ENCODE data around the gene ALDH5A1. TPM values are rescaled to one million over a fixed set of nuclear protein-coding genes. Genes with fewer than 3 reads are reported as not detected.
"Not testable (repeated sequence)": the region's sequence is repeated elsewhere in the genome, so short reads cannot be mapped to it uniquely, and the experiment has no call there.

ALDH5A1 gene
- total RNA-seq, 1 experiment from 2014 or later, result 2.1 TPM

GRCh38 chr6:24486065-24486464, 8.7 kb upstream of the ALDH5A1 start:
- no peak for DNase-seq (ENCODE audit: low read depth)

DNA sequence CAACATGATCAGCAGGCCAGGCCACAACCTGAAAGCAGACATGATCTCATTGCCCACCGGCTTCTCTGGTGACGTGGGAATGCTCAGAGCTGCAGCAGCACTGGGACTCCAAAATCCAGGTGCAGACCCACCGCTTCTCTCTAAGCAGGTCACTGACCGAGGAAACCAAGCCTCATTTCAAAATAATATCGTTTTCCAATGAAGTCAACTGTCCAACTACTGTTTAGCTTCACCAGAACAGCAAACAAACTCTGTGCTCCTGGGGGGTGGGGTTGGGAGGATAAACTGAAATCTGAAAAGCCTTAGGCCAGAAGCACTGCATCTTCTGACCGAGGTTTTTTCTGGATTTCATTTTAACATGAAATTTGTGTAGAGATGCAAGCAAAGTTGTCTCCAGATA, 5.3 kb upstream of the ALDH5A1 start, which contains the start of gene GPLD1:
Gene GPLD1 (minus strand): TSS at position 109 of the 400 bp plus-strand sequence. CDS start 67 bp downstream, at position 42.
- no peak for DNase-seq (ENCODE audit: low read depth)

DNA sequence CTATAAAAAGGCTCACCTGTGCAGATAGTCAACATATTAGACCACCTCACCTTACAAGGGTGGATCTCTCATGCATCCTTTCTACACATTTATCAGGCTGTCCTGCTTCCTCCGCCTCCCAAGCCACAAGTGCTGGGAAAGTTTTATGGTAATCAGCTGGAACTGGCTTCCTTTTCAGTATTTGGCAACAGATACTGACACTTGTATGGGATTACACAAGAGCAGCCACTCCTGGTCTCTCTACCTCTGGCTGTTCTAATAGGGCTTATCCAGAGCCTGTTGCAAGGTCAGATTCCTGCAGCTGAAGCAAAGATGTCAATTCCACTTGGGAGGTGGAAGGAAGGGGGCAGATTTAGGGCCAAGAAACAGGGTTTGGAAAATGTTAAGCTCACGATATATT, 4.9 kb upstream of the ALDH5A1 start:
- no peak for DNase-seq (ENCODE audit: low read depth)

DNA sequence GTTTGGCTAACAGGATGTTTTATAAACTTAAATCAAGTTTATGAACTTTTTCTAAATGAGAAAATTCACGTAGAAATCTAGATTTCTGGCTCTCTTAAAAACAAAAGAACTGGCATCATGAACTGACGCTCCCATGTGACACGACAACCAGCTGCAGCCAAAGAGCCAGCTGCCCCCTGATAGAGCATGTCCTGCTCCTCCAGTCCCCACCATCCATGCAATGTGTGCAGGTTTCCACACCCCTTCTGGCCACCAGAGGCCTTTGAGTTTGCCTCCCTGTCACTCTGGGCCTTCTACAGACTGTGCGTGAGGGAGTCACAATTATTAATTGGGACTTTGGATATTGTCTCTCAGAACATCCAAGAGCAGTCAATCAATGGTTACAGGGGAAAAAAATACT, 3.8 kb upstream of the ALDH5A1 start:
- DNase-seq (ENCODE audit: low read depth), result no peak

- DNase-seq (ENCODE audit: low read depth), result peak; percentile 33
Observed at GRCh38 chr6:24492475-24492874, 2.3 kb upstream of the ALDH5A1 start.

DNA sequence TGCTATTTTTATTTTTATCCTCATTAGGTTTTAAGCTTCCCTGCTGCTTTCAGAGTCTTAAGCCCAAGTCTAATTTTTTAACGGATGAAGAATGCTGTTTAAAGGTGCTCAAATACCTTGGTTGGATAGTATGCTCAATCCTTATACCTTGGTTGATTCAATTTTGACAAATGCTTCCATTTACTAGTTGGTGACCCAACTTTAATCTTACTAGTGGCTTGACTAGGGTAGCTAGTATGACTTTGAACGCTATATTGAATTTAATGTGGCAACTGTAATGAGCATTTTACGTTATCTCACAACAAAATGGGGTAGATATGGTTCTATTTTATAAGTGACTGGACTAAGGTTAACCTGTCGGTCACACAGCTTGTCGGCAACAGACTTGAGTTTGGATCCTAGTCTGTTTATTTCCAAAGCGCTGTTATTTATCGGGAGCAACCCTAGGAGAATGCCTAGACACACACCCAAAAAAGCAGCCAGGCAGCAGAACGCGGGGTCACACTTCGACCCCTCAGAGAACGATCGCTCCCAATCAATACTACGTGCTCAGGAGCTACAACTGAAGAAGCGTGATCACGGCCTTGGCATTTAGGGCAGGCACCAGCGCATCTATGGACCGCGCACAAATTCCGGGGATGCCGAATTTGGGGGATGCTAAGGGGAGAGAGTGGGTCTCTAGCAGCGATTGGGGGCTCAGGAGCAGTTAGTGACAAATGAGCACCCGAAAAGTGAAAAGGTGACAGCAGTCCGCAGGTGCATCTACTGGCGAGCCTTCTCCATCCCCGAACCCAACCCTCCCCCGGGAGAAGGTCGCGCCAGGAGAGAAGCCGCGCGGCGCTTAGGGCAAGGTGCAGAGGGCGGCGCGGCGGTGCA, 586 bp upstream of the ALDH5A1 start:
- DNase-seq (ENCODE audit: low read depth), result no peak

DNA sequence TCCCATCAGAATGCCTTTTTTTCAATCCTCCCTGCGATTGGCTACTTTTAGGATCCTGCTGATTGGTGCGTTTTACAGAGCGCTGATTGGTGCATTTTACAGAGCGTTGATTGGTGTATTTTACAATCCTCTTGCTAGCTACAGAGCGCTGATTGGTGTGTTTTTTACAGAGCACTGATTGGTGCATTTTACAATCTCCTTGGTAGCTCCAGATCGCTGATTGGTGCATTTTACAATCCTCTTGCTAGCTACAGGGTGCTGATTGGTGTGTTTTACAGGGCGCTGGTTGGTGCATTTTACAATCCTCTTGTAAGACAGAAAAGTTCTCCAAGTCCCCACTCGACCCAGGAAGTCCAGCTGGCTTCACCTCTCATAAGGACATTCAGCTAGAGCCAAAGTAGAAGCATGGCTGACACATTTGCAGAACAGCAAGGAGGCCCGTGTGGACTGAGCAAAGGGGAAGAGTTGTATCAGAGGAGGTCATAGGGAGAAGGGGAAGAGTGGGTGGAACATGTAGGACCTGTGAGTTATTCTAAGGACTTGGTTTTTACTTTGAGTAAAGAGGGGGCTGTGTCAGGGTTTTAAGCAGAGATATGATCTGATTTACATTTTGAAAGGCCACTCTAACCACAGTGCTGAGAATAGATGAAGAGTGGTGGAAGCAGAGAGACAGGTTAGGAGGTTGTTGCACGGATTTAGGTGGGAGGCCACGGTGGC, 2.6 kb downstream of the ALDH5A1 start:
- DNase-seq (ENCODE audit: low read depth), result no peak

DNA sequence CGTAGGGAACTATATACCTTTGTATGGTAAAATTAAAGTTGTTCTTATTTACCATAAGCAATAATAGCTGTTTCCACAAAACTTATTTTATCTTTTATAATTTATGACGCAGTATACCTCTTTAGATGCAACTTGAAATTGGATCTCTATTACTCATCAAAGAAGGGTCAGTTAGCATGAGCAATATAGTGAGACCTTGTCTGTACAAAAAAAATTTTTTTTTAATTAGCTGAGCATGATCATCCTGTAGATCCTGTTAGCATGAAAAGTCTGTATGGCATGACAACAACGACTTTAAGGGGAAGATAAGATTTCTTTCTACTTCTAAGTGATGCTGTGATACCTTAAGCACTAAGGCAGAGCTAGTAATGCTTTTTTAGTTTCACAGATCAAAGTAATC, 5.9 kb downstream of the ALDH5A1 start:
- no peak for DNase-seq (ENCODE audit: low read depth)

DNA sequence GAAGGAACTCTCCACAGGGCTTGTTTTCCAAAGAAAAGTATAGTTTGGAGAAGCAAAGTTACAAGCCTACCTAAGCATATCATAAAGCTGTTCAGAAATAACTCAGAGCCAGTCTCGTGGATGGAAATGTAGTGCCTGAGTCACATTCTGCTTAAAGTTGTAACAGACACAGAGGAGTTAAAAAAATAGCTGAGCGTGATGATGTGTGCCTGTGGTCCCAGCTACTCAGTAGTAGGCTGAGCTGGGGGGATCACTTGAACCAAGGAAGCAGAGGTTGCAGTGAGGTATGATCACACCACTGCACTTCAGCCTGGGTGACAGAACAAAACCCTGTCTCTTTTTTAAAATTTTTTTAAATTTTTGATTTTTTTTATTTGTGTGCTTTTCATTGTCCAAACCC, 6.6 kb downstream of the ALDH5A1 start:
- DNase-seq (ENCODE audit: low read depth), result no peak

DNA sequence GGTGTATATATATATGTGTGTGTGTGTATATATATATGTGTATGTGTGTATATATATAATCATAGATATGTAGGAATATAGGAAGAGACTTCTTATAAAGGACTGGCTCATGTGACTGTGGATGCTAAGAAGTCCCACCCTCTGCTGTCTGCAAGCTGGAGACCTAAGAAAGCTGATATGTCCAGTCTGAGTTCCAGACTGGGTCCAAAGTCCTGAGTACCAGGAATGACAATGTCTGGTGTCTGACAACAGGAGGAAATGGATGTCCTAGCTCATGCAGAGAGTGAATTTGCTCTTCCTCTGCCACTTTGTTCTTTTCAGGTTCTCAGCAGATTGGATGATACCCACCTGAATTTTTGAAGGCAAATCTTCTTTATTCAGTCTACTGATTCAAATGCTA, 7.1 kb downstream of the ALDH5A1 start:
- no peak for DNase-seq (ENCODE audit: low read depth)

- DNase-seq (ENCODE audit: low read depth), result no peak
Observed at GRCh38 chr6:24504287-24504648, 9.5 kb downstream of the ALDH5A1 start.

DNA sequence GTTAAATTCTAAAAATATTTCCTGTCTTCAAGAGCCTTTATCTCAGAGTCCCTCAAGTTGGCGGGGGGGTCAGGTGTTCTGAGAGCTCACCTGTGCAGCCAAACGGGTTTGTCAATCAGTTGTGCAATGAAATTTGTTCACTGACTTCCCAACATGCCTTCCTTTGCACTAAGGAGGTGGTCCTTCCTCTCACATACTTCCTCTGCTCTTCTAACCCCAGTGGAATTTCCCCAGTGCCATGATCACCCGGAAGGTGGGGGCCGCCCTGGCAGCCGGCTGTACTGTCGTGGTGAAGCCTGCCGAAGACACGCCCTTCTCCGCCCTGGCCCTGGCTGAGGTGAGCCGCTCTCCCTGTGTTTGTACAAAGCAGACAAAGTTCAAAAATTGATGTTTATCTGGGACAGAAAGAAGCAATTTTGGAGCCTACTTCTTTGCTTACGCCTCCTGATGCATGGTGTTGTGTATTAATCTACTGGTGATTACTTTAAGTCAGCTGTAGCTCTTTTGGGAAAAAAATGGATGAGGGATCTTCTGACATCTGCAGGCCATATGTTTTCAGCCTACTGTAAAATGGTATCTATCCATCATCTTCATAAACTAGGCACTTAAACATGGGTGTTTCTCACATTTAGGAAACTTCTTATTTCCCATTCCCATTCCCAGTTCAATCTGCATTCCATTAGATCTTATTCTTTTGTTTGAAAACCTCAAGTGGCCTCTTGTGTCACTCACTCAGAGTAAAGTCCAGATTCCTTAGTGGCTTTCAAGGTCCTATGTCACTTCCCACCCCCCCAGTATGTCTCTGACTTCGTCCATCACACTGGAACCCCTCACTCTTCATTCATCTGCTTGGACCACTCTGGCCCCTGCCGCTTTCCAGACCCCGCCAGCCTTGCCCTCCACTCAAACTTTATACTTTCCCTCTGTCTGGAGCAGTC, 10.1 kb downstream of the ALDH5A1 start:
- peak; percentile 34 for DNase-seq (ENCODE audit: low read depth)

DNA sequence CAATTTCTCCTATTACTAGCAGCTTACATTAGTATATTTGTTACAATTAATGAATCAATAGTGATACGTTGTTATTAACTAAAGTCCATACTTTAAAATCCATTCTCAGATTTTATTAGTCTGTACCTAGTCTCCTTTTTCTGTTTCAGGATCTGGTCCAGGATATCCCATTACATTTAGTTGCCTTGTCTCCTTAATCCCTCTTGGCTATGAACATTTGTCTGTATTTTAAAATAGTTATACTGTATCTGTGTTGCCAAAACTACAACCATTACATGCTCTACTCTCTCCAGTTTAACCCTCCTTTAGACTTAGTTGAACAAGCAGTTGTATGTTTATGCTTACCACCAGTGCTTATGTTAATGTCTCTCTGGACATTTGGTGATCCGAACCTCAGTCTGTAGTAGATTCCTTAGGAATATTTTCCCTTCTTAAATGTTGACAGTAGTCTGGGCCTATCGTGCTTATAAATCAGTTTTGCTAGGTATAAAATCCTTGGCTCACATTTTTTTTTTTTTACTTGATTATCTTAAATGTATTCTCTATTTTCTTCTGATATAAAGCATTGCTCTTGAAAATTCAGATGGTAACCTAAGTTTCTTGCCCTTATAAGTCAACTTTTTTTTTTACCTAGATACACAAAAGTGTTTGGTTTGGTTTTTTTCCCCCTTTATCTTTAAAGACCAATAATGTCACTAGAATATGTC, 12.2 kb downstream of the ALDH5A1 start:
- DNase-seq (ENCODE audit: low read depth), result no peak

GRCh38 chr6:24511976-24512375, 17.2 kb downstream of the ALDH5A1 start:
- not testable (repeated sequence) for DNase-seq (ENCODE audit: low read depth)

DNA sequence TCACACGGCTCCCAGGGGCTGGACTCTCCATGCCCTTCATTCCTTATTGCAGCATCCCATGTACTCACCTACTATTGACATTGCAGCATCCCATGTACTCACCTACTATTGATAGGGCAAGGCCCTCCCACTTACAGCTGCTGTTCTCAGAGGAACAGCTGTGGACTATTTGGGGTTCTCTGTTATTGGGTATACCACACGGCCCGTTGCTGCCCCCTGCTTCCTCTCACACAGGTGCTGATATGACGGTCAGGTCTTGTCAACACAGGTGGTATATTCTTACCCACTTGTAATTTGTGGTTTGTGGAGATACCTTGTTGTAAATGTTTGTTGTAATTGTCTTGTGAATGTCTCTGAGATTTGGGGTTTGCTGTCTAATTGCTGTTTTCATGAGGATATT, 18.8 kb downstream of the ALDH5A1 start:
- DNase-seq (ENCODE audit: low read depth), result no peak

- no peak for DNase-seq (ENCODE audit: low read depth)
Observed at GRCh38 chr6:24517659-24518543, 23.1 kb downstream of the ALDH5A1 start.

GRCh38 chr6:24520929-24521546, 26.3 kb downstream of the ALDH5A1 start:
- DNase-seq (ENCODE audit: low read depth), result peak; percentile 49

DNA sequence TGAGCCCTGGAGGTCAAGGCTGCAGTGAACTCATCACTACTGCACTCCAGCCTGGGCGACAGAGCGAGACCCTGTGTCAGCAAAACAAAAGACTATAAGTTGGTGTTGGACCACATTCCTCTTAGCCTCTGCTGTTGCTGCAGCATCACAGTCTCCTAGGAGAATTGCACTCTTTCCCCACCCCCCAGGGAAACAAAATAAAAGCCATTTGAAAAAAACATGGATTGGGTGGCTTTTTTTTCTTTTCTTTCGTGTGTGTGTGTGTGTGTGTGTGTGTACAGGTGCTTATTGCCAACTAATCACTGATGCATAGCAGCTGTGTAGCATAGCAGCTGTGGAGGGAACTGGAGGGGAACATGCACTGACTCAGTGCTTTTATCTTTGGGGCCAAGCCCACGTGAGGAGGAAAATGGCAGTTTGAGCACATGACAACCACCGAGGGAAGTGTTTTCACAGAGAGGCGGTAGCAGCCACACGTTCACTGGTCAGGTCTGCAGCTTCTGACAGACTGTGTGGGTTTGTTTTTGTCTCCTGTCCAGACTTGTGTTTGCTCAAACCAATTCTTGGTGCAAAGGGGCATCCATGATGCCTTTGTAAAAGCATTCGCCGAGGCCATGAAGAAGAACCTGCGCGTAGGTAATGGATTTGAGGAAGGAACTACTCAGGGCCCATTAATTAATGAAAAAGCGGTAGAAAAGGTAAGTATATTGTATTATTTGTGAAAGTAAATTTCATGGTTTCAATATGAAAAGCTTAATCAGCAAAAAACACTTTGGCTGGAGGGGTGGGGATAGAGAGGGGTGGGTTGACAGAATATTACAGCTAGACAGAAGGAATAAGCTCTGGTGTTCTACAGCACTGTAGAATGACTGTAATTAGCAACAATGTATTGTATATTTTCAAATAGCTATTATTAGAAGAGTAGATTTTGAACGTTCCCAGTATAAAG, 27.7 kb downstream of the ALDH5A1 start:
- DNase-seq (ENCODE audit: low read depth), result peak; percentile 55

GRCh38 chr6:24524329-24524728, 29.6 kb downstream of the ALDH5A1 start:
- no peak for DNase-seq (ENCODE audit: low read depth)
